Measurements from ENCODE around the gene PAK5.

- no peak for TF ChIP-seq CTCF (IDR thresholded peaks at IDR 0.05)
- no peak for TF ChIP-seq POLR2A (IDR thresholded peaks at IDR 0.05)
These were observed 347.6 kb downstream of the PAK5 start for GRCh38 chr20:9491324-9491723.

All from esophagus squamous epithelium (tissue), 4 donors.